Epithelial cell of alveolus of lung (primary cell): ENCODE results near the gene CPSF4L. TPM values are rescaled to one million over a fixed set of nuclear protein-coding genes. Genes with fewer than 3 reads are reported as not detected.

ENCODE experiments used
- total RNA-seq: library from RNA; depleted of rRNA; stranded (reverse); fragments of >200 nt; gene quantifications from 2 replicates; pipeline ENCODE4 v1.2.1, GENCODE V29; 2015

The CPSF4L gene
- 0.96 TPM in 1 of 2 replicates, not detected in the other for total RNA-seq

GRCh38 chr17:73261617-73261951, at the start of gene CPSF4L:
TSS of gene CPSF4L (minus strand) at chr17:73261880. CDS start at chr17:73261818, 62 bp downstream.

Other genes starting within 250 kb of the CPSF4L start
- gene SLC39A11, start 169.2 kb downstream of the CPSF4L start, total RNA-seq, result 7.2 and 8.9 TPM in 2 replicates
- gene SSTR2, start 96.9 kb downstream of the CPSF4L start, total RNA-seq, result under 0.01 and 0.08 TPM in 2 replicates
- 14.5 and 23.5 TPM in 2 replicates for gene COG1, start 68.8 kb downstream of the CPSF4L start, total RNA-seq
- gene CDC42EP4, start 50.1 kb upstream of the CPSF4L start, total RNA-seq, result 51.2 and 68.2 TPM in 2 replicates